GM23338 (cell line): ENCODE measurements around the gene CHMP1B. TPM values are rescaled to one million over a fixed set of nuclear protein-coding genes. Genes with fewer than 3 reads are reported as not detected.

Experiments used
- CREB1 ChIP-seq: fragments of 250-450 bp; sonication (Bioruptor Pico); IDR thresholded peaks from 2 replicates; pipeline ENCODE4 v1.5.0; 2020; ENCODE audit warnings: low read depth, mild to moderate bottlenecking, moderate library complexity
- EZH2phosphoT487 ChIP-seq: fragments of 200-600 bp; sonication (generic); IDR thresholded peaks from one replicate; pipeline ENCODE4 v1.8.1; 2018; ENCODE audit warnings: antibody characterized with exemption; ENCODE audit not compliant: unreplicated experiment
- JUNB ChIP-seq: IDR thresholded peaks from one replicate; pipeline ENCODE4 v1.6.1; 2016; ENCODE audit warnings: antibody characterized with exemption; ENCODE audit not compliant: unreplicated experiment
- NANOG ChIP-seq: IDR thresholded peaks from 2 replicates; pipeline ENCODE4 v1.6.1; 2016; ENCODE audit warnings: antibody characterized with exemption, borderline replicate concordance
- REST ChIP-seq: IDR thresholded peaks from one replicate; pipeline ENCODE4 v1.6.1; 2018; ENCODE audit warnings: antibody characterized with exemption; ENCODE audit not compliant: unreplicated experiment
- STAT1 ChIP-seq: IDR thresholded peaks from one replicate; pipeline ENCODE4 v1.6.1; 2016; ENCODE audit warnings: antibody characterized with exemption; ENCODE audit not compliant: unreplicated experiment
- ZNF331 ChIP-seq: fragments of 250-450 bp; sonication (Bioruptor Pico); IDR thresholded peaks from 2 replicates; pipeline ENCODE4 v1.5.0; 2020; ENCODE audit warnings: low read depth, mild to moderate bottlenecking, moderate library complexity
- ZNF462 ChIP-seq: fragments of 250-450 bp; sonication (Bioruptor Pico); IDR thresholded peaks from 2 replicates; pipeline ENCODE4 v1.5.0; 2020; ENCODE audit warnings: mild to moderate bottlenecking, moderate library complexity
- polyA plus RNA-seq: library from polyadenylated mRNA; unstranded; fragments of >200 nt; fragmentation: Nextera tagmentation; extraction: Ambion mirVana; gene quantifications from 2 replicates; pipeline ENCODE4 v1.2.1, GENCODE V29; 2016
- total RNA-seq: library from RNA; depleted of rRNA; stranded (reverse); fragments of >200 nt; shearing (Covaris generic); gene quantifications from 2 replicates; pipeline ENCODE4 v1.2.3, GENCODE V29; 2014

CHMP1B gene
- total and polyA plus RNA-seq, 2 experiments from 2014 or later = 41.8 to 52.1 TPM

DNA sequence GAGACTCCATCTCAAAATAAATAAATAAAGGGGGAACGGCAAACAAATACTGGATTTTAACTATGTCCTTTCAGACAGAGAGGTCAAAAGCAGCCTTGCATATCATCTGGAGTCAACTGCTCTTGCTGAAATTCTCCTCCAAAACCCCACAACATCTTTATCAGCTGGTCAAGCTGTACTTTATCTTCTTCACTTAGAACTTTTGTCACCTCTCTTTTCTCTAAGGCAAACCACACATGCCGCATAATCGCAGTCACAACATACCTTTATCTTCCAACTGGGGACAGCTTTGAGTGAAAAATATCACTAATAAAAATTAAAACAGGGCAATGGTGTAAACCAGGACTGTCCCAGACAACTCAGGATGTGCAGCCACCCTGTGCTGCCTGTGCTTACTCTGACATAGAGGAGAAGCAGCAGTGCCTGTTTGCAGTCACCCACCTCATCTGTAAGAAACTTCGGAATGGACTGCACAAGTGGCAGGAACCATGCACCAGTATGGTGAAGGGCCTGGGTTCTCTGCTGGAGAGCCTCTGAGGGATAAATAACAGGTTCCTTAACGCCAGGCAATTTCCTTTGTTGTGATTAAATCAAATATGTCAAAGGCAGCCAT is 50.7 kb downstream of the CHMP1B start (continued):
- TF ChIP-seq ZNF462 (CRISPR knock-in tag) (no peak), NANOG (no peak), STAT1 (no peak), REST (no peak), JUNB (no peak), EZH2phosphoT487 (no peak), ZNF331 (no peak), CREB1 (no peak)
